ENCODE measurements around the gene NT5DC4.

- TF ChIP-seq CTCF (conservative IDR thresholded peaks at IDR 0.05; ENCODE audit: low read length) (no peak), EZH2phosphoT487 (IDR thresholded peaks at IDR 0.05; ENCODE audit: borderline replicate concordance, low read depth, low read length) (no peak)
Measured at GRCh38 chr2:112688086-112688880, 32.5 kb upstream of the NT5DC4 start.

Measured in OCI-LY7 (cell line).